Cortex of kidney (tissue), 1 donor: ENCODE data around the gene CMKLR1.

ENCODE experiments used
- DNase-seq: peaks from one replicate; lab custom pipeline; 2025; lab: John Stamatoyannopoulos, UW

Gene CMKLR1

DNA sequence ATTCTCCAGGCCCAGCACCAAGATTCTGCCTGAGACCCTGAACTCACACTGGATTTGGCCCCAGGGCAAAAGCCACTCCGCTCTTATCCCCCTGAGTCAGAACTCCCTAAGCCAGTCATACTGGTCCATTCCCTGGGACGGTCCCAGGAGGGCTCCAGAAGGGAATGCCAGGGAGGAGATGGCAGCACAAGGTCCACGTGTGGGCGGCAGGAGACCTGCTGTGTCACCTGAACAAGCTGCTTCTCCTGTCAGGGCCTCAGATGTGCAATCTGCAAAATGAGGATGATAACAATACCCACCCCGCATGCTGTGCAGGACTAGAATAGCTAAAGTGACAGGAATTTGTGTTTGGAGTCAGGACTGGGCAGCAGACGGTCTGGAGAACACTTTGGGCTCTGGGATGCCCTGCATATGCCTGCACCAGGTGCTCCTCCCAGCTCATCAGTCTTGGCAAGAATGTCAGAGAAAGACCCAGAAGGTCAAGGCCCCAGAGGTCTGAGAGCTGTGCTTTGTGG is 40.3 kb downstream of the CMKLR1 start:
- DNase-seq, result no peak

DNA sequence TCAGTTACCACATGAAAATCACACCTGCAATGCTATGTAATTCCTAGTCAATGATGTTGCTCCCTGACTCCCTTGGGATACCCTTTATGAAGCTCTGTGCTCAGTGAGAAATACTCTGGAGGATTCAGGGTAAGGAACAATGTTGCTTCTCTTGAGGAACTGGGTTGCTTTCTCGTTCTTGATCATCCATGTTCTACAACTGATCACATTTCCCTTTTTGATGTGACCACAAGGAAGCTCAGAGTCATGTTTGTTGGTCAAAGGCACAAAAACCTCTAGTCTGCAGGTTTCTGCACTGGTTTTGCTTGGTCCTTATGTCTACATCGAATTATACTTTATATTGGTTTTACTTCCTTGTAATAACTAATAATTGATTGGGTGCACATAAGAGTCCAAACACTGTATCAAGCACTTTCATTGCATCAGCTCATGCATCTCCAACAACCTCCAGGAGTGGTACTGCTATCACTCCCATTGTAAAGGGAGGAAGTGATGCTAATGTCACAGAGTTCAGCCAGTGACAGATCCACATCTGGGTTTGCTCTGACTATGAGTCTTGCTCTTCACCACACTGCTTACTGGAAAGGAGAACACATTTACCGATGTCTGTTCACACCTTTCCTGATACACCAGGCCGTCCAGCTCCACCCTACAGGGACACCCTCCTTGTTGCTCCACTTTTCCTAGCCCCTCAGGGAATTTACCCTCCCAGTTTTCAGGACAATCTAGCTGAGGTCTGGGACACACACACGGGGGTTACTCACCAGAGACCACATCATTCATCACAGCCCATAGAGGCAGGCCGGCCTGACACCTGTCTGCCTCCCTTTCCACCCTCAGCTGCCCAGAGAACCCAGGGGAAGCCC is 41.0 kb downstream of the CMKLR1 start:
- DNase-seq, result no peak

DNA sequence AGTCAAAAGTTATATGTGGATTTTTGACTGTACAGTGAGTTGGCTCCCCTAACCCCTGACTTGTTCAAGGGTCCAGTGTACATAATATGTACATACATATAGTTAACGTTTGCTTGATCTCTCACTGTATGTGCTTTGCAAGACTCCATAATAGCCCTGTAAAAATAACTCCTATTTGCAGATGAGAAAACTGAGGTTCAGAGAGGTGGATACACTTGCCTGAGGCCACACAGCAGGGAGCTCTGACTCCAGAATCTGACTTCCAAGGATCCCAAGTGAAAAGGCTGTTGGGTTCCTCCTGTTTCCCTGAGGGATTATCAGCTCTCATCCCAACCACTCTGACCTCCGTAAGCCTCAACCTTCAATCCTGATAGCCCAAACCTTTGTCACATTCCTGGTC is 41.7 kb downstream of the CMKLR1 start:
- no peak for DNase-seq

DNA sequence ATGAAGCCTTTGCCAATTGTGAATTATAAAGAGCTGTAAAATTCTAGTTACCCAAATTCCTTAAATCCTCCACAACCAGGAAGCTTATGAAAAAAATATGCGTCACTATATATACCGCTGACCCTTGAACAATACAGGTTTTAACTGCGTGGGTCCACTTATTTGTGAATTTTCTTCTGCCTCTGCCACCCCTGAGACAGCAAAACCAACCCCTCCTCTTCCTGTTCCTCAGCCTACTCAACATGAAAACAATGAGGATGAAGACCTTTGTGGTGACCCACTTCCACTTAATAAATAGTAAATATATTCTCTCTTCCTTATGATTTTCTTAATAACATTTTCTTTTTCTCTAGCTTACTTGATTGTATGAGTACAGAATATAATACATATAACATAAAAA is 42.2 kb downstream of the CMKLR1 start:
- no peak for DNase-seq

DNA sequence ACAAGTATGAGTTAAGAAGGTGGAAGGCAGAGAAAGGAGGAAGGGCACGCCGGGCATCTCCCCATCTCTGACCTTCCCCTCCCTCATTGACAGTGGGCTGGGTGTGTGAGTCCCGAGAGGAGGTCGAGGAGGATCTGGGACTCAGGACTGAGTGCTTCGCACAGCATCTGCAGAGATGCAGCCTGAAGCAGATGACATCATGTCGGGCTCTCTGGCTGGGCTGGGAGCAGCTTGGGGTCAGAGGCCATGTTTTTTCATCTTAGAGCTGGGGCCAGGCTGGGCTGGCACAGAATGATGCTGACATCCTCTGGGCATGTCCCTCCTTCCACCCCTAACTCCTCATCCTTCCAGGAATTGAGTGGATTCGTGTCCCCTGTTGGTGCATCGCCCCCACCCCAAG is 43.5 kb downstream of the CMKLR1 start:
- no peak for DNase-seq

DNA sequence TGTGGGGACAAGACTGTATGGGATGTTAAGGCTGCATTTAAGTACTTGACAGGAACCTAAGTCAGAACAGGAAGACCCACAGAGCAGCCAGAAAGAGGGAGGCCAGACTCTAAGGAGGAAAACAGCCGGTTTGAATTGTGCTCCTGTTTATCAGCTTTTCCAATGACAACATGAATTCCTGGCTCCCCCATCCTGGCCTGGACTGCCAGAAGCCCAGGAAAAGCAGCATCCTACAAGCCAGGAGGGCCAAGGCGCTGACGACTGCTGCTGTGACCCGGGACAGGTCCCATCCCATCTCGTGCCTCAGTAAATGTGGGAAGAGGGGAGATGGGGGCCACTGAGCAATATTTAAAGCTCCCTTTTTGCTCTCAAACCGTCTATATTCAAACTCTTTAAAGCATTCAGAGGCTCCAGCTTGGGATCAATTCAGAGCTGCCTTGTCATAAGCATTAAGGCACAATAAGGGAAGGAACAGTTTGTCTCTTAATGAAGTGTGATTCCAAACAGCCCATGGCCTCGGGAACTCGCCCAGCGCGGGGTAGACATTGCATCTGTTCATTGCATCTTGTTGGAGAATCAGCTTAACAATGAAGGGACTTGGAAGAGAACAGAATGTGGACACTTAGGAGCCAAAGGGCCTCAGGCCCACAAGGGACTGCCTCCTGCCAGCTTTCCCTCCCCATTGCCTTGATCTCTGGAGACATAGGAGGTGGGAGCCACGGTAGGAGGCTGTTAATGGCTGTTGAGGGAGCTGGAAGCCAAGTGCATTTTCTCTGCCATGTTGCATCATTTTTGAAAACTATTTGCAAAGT is 49.6 kb downstream of the CMKLR1 start:
- DNase-seq, result no peak

DNA sequence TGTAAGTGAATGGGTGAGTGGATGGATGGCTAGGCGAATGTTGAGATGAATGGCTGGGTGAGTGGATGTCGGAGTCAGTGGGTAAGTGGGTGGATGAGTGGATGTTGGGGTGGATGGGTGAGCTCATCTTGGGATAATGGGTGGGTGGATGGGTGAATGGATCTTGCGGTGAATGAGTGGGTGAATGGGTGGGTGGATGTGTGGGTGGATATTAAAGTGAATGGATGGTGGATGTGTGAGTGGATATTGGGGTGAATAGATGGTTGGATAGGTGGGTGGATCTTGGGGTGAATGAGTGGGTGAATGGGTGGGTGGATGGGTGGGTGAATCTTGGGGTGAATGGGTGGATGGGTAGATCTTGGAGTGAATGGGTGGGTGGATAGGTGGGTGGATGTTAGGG is 51.9 kb downstream of the CMKLR1 start:
- DNase-seq, result no peak

DNA sequence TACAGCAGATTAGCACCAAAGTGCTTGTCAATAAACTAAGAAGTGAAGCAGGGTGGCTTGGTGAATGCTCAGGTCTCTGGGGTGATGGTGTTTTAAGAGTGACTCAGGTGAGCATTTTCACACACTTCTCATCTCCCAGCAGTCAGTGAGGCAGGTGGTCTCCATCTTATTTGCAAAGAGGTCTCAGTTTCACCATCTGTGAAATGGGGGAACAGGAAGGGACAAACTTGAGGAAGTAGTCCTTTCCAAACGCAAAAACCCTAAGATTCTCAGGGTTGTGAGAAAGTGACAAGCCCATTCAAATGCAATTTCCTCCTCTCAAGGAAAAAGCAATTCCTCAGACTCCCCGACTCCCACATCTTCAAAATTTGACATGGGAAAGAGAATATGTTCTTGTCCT is 54.1 kb downstream of the CMKLR1 start:
- no peak for DNase-seq

DNA sequence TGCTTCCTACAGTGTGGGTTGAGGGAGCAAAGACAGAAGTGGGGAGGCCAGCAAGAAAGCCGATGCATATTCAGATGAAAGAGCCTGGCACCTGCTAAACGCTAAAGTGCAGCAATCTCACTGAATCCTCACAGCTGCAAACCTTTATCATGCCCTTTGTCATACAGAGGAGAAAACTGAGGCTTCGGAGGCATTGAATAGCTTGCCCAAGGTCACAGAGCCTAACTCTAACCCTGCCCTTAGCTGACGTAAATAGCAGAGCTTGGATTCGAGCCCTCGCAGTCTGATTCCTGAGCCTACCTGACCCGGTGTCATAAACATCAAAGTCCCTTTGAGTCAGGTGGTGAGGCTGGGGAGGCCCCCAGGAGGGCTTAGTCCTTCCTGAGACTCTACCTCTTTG is 54.9 kb downstream of the CMKLR1 start:
- DNase-seq, result no peak

DNA sequence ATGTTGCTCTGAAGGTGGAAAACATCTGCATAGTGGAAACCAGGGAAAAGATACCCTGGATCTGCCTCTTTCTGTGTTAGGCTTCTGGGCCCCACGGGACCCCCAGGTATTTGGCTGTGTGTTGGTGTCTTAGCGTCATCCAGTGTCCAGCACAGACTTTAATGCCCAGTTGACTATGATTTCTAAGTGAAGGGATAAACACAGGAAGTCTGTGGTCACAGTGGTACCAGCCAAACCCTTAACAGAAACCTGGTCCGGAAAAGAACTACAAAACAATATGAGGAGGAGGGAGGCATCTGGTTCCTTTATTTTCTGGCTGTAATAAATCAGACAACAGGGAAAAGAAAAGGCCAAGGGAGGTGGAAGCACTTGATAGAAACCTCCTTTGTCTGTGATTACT is 56.4 kb downstream of the CMKLR1 start:
- no peak for DNase-seq

DNA sequence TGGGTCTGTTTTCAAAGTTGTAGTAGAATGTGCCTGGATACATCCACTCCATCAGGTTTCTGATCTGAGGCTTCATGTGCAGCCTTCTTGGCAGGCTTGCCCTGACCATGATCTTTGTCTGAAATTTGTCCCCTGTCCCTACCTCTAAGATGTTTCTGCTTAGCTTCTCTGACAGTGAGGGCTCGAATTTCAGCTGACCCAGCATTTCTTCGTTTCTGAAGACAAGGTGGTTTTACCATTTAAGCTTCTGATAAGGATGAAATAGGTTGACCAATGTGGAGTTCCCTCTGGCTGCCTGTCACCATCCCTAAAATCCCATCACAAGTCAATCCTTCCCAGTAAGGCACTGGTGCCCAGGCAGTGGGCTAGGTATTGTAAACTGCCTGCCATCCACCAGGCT is 57.0 kb downstream of the CMKLR1 start:
- no peak for DNase-seq

DNA sequence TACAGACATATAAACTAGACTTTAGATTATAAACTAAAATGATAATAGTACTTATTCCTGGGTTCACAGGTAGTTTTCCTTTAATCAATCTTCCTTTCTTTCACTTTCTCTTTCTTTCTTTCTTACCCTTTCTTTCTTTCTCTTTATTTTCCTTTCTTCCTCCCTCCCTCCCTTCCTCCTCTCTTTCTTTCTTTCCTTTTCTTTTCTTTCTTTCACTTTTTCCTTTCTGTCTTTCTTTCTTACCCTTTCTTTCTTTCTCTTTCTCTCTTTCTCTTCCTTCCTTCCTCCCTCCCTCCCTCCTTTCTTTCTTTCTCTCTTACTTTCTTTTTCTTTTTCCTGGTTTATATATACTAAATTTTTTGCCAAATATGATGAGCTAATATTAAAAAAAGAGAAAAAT is 61.5 kb downstream of the CMKLR1 start:
- no peak for DNase-seq

DNA sequence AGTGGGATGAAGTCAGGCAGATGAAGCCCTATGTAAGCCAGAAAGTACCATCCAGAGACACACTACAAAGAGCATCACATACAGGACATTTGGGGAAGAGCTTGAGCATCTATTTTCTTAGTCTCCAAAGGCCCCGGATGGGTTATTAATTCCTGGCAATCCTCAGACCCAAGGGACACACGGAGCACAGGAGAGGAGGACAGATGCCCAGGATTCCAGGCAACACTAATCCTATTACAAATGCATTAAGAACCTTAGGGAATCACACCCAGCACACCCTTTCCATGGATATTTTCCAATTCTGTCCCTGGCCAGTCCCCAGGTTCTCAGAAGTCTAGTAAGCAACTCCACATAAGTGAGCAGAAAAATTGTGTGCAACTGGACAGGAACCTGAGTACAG is 65.9 kb downstream of the CMKLR1 start:
- DNase-seq, result no peak

DNA sequence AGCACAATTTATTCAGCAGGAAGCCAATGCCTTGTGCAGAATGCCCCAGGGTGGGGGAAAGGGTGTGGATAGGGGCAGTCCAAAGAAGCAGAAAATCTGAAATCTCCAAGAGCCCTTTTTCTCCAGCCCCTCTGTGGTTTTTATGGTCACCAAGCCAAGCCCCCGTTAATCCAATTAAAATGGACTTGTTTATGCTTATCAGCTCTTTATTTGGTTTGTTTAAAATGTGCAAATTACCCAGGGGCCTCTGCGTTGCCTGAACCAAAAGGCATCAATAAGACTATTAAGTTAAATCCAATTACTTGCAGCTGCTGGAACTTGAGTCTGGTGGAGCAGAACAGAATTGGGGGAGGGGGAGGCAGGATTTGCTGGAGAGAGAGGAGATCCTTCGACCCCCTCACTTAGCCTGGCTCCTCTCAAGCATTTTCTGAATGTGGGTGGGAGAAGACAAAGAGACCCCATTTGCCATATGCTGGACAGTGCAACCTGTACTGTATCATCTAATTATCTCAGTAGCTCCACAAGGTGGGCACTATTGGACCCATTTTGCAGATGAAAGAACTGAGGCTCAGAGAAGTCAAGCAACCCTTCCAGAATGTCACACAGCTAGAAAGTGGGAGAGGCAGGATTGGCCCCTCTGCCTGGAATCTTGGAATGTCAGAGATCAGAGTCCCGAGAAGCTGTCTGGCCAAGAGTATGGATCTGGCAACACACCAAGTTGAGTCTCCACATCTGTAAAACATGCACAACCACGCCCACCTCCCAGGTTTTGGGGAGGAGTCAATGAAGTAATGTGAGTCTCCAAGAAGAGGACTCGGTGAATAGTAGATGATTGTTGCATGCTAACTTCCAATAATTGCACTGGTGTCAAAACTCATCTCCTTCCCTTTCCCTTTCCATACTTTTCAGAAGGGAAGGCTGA is 66.9 kb downstream of the CMKLR1 start:
- DNase-seq, result no peak

DNA sequence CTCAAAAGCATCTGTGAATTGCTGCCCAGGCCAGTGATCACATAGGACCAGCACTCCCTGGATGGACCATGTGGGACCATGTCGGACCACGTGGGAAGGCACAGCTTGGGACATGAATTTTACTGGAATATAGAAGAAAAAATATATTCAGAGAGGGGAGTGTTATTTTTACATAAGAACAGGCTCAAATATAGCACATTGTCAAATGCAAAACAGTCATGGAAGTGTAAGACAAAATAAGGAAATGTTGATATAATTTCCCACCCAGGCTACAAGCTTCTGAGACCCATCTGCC is 68.3 kb downstream of the CMKLR1 start:
- DNase-seq, result no peak

DNA sequence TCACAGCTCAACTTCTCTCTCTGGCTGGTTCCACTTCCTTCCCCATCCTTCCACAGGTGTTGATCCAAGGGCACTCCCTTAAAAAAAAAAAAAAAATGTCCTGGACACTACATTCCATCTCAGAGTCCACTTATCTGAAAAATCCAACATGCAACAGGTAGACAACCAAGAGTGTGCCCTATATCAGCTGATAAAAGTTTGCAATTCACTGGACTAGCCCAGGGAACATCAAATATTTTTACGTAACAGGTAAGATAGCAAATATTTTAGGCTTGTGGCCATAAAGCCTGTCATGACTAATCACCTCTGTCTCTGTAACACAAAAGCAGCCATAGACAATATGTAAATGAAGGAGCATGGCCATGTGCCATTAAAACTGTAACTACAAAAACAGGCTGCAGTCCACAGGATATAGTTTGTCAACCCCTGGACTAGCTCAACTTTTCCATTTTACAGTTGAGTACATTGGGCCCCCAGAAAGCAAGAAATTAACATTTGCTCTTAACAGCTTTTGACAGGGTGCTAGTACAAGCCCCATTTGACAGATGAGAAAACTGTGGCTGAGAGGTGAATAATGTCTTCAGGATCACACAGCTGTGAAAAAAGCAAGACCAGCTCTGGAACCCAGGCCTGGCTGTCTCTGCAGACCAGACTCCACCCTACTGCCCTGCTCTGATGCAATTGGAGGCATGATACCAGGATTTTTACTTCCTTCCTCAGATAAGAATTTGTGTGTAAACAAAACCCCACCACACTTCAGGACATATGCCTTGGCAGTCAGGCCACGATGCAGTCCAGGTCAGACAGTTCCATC is 68.9 kb downstream of the CMKLR1 start:
- no peak for DNase-seq

DNA sequence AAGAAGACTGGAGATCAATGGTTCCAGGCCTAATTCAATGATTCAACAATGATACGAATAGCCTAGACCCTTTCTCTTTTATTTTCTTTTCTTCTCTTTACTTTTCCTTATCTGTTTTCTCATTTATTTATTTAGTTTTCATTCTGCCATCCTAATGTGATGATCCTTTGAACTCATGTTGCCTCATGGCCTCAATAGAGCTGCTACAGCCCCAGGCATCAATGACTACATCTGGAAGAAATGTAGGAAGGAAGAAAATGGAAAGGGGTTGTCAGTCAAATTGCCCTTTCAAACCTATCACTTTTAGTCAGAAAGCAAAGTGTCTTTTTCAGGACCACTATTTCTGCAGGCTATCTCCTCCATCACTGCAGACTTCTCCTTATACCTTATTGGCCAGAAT is 69.9 kb downstream of the CMKLR1 start:
- DNase-seq, result no peak

DNA sequence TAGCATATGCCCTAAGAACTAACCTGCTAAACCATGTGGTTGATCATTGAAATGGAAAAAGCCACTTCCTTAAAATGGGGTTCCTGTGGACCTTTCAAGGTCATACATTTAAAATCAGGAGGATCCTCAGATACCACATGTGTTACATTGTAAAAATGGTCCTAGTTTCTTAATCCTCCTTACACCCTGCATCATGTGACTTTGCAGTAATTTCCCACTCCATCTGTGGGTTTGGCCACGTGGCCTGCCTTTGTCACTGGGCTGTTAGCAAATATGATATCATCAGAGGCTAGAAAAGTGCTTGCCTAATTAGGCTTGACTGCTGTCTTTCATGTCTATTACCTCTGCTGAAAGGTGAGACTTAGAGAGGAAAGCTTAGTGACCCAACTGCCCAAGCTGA is 70.7 kb downstream of the CMKLR1 start:
- no peak for DNase-seq

DNA sequence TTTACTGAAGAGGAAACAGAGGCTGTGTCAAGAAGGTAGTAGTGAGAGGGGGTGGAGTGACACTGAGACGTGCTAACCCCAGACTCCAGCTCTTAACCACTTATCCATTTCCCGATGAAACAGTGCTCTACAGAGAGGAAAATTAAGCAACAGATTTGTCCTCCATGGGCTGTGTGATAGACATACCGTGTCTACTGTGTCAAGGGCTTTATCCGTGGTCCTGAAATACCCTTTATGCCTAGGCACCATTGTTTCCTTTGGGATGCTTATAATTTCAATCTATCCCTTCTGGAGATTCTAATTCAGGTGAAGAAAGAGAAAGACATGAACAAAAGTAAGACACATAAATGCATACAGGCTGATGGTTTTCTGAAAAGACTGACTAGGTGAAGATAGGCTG is 71.7 kb downstream of the CMKLR1 start:
- no peak for DNase-seq

DNA sequence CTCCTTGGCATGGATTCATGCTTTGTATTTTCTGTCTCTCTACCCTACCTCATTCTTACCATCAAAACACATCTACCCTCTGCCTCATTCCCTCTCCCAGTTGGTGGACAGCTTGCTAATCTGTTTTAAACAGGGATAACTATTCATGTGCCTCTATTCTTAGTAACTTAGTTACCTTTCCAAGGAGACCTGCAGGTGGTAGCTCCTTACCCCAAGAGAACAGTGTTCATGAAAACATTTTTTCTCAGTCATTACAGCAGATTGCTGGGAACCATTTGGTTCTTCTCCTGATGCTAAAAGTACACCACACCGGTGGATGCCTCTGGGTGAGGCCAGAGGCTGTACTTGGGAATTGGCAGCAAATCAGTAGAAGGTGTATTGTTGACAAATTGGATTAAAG is 73.0 kb downstream of the CMKLR1 start:
- no peak for DNase-seq

DNA sequence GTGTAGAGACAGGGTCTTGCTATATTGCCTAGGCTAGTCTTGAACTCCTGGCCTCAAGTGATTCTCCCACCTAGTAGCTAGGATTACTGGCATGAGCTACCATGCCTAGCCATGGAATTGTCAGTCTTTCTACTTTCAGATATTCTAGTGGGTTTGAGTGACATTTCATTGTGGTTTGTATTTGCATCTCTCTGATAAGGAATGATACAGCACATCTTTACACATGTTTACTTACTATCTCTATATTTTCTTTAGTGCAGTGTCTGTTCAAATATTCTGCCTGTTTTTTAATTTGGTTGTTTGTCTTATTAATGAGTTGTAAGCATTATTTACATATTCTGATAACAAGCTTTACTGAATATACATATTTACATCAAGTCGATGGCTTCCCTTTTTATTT is 73.6 kb downstream of the CMKLR1 start:
- no peak for DNase-seq

DNA sequence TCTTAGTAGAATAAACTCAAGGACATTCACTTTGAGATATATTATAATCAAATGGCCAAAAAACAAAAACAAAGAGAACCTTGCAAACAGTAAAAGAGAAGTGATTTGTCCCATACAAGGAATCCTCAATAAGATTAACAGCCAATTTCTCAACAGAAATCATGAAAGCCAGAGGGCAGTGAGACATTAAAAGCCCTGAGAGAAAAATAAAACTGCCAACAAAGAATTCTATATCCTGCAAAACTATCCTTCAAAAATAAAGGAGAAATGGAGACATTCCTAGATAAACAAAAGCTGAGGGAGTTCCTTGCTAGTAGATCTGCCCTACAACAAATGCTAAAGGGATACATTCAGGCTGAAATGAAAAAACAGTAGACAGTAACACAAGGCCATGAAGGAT is 78.1 kb downstream of the CMKLR1 start:
- DNase-seq, result no peak
